HG03045 (cell line): ENCODE results near the gene DAPK2.
"Not testable (repeated sequence)": the region's sequence is repeated elsewhere in the genome, so short reads cannot be mapped to it uniquely, and the experiment has no call there.

Experiments used
- ATAC-seq: cut with Tn5 transposase; IDR thresholded peaks from one replicate; pipeline ENCODE4 v1.9.1; 2021; ENCODE audit warnings: mild to moderate bottlenecking, moderate library complexity; ENCODE audit not compliant: unreplicated experiment

Gene DAPK2

DNA sequence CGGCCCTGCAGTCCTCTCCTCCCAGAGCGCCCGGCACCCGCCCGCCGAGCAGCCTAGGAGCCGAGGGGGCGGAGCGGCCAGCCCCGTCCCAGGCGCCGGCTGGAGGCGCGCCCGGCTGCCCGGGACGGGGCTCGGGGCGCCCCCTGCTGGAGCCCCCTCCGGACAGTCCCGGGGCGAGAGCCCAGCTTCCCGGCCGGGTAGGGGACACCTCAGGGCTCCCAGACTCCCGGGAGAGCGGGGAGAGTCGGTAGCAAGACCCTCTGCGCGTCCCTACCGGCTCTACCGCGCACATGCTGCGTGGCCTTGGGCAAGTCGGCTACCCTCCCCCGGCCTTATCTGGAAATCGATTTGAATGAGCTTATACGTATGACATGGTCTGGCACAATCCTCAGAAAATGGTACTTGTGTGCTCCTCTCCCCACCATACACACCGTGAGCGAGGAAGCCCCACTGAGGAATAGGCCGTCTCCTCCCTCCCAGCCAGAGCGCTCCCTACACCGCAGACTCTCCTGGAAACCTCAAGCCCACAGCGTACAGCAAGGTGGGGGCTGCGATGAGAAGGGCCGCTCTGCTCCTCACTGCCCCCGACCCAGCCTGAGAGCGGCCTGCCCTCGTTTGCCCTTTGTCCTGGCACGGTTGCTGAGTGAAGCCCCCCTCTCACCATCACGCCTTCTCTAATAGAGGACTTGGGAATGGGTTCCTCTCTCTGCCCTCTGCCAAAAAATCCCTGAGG is at the start of gene DAPK2:
DAPK2 (minus strand) TSS at position 65 of the 733 bp plus-strand sequence. CDS start 6,224 bp downstream, outside the sequence.
- no peak for ATAC-seq

DNA sequence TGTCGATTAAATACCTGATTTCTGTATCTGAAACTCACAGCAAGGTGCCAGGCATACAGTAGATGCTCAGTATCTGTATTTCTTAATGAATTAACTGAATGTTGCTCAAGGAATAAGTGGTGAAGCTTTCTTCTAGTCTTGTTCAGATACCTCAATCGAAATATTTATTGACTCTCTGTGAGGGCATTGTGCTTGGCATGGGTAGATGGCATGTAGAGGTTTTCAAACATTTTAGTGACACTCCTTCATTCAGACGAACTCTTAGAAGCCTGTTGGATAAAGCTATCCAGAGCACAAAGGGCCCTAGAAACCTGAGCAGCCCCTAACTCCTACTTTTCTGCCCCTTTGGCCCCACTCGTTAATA is 49.1 kb upstream of the DAPK2 start:
- no peak for ATAC-seq

DNA sequence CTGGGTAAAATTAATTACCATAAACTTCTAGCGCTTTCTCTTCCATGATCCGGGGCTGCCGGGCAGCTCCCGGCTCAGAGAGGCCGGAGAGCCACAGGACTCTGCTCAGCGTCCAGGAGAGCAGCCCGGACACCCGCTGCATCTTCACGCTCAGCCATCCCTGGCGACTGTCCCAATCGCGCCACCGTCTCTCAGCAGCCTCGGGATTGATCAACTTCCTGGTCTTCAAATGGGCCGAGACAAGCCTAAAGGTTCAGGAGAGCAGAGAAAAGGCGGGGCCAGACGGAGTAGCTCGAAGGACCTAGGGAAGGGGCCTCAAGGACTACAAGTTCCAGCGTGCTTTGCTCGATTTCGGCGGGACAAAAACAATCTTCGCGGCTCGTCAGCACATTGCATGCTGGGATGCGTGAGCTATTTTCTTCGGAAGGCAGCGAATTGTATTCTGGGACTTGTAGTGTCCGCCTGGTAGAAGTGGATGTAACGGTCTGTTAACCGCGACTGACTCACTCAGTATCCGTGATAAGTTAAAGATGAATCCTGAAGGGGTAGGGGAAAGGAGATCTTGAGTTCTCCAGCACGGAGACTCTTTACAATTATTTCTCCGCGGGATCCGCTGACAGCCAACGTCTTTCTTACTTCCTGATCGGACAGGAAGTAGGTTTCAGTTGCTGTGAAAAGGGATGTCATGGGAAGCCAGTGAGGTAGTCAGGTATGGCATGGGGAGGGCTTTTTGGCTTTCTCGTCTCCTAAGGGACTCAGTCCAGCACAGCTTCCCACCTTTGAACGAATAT is 47.5 kb upstream of the DAPK2 start, which contains the start of gene CIAO2A:
CIAO2A (minus strand) TSS at position 212 of the 791 bp plus-strand sequence; CDS start at position 142, 70 bp downstream.
- peak; percentile 72 for ATAC-seq

DNA sequence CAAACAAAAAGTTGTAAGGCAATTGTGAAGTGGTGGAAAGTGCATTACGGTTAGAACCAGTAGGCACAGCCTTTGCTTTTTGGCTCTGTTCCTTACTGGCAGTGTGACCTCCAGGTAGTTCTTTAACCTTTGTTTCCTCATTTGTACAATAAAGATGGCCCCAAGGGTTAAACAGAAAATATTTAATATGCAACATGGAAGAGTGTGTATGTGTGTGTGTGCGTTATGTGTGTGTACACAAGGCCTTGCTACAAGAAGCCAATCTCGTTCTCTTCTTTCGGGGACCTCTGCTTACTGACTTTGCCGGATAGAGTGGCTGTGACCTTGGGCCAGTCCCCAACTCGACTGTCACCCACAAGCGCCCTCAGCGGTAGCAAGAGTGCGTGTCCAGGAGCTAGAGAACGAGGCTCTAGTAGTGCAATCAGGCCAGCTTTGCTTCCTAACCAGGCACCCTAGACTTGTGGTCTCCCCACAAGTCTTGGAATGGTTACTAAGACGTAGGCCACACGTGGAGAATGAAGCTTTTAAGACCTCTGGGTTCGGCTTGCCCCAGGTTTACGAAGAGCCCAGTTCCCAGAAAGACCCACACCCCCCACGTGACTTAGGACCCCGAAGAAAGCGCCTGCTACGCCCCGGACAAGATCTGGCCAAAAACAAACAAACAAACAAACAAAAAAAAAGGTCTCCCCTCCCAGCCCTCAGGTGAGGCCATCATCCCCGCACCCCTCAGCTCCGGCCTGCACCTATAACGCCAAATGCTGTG is 46.8 kb upstream of the DAPK2 start:
- ATAC-seq: peak; percentile 28

DNA sequence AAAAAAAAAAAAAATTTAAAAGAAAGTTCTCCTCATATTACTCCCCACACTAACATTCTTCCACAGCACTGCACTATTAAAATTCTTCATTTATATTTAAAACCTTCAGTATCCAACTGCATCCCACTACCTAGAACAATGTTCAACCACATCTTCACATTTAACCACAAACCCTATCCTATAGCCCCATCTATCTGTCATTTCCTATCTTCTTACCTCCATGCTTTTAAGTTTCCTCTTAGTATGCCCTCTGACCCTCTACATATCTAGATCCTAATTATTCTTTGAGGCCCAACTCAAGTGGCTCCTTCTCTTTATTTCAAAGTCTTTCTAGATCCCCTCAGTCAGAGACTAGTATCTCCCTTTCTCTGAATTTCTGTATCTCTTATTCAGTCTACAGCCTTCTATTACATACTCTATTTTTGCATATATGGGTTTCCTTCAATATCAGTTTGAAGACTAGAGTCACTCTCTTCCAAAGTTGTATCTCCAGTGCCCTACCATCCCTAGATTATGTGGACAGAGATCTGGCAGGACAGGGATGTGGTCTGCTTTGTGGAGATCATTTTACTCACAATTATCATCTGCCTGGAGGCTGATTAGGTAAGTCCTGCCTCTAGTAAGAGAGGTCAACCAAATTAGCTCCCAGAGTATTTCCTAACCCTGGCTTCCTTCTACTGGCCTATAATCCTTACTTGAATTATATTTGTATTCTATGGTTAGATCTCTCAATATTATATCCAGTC is 46.0 kb upstream of the DAPK2 start:
- ATAC-seq: no peak

DNA sequence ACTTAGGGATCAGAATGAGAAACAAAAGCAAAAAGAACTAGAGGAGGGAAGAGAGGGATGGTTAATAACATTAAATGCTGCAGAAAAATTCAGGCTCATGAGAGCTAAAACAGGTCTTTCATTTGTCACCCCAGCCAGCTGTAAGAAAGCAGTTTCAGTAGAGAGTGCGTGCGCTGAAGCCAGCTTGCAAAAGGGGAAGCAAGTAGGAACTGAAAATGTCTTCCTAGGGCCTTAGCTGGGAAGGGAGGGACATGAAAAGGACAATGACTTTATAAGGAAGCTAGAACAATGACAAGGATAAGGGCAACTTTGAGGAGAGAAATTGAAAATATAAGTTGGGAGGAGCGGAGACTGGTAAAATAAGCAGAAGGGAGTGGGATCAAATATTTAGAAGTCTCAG is 44.2 kb upstream of the DAPK2 start:
- ATAC-seq: no peak

DNA sequence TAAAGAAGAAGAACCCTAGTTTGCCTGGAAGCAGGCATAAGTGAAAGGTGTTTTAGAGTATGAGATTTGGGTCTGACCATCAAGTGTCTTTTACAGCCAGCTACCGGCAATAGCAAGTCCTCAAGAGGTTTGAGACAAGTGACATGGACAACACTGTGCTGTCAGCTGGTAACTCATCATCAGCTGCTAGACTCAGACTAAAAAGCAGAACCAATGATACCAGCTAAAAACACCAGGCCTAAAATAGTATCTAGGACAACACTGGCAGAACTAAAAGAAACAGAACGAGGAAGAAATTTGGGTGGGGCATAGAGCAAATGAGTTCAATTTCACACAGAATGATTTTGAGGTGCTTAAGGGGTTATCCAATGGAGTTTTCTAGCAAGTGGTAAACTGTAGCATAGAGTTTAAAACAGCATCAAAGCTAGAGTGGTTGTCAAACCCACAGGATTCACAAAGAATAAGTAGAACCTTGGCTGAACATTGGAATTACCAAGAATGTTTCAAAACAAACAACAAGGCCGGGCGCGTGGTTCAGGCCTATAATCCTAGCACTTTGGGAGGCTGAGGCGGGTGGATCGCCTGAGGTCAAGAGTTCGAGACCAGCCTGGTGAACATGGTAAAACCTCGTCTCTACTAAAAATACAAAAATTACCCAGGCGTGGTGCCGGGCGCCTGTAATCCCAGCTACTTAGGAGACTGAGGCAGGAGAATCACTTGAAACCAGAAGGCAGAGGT is 43.4 kb upstream of the DAPK2 start:
- no peak for ATAC-seq

DNA sequence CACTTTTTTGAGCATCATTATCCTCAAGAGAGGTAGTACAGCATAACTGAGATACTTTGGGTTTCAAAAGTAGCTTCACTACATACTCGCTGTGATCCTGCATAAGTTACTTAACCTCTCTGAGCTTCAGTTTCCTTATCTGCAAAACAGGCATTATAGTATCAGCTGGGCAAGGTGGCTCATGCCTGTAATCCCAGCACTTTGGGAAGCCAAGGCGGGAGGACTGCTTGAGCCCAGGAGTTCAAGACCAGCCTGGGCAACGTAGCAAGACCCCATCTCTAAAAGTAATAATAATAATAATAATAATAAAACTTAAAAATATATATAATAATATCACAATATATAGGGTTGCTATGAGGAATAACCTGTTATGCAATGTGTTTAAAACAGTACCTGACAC is 36.5 kb upstream of the DAPK2 start:
- no peak for ATAC-seq

DNA sequence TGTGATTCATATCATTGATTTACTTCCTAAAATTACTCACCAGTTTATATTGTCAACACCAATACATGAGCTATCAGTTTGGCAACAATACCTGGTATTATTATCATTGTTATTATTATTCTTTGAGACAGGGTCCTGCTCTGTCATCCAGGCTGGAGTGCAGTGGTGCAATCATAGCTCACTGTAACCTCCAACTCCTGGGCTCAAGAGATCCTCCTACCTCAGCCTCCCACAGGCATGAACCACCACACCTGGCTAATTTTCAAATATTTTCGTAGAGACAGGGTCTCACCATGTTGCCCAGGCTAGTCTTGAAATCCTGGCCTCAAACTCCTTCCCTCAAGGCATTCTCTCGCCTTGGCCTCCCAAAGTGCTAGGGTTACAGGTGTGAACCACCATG is 27.2 kb upstream of the DAPK2 start:
- ATAC-seq: not testable (repeated sequence)

DNA sequence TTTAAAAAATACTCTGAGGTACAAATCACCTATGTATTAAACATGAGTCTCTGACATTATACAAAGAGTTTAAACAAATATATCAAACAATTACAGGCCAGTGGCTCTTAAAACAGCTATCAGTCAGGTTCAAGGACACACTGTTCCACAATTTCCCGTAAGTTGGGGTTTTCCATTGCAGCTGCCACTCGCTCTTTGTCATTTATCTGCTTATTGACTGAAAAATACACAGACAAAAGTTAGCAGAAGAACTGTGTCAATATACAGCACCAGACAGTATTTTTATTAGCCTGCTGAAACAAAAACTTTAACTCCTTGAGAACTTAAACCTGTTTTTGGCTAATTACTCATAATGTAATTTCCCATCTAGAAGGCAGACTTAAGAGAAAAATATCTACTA is 26.5 kb upstream of the DAPK2 start:
- no peak for ATAC-seq

DNA sequence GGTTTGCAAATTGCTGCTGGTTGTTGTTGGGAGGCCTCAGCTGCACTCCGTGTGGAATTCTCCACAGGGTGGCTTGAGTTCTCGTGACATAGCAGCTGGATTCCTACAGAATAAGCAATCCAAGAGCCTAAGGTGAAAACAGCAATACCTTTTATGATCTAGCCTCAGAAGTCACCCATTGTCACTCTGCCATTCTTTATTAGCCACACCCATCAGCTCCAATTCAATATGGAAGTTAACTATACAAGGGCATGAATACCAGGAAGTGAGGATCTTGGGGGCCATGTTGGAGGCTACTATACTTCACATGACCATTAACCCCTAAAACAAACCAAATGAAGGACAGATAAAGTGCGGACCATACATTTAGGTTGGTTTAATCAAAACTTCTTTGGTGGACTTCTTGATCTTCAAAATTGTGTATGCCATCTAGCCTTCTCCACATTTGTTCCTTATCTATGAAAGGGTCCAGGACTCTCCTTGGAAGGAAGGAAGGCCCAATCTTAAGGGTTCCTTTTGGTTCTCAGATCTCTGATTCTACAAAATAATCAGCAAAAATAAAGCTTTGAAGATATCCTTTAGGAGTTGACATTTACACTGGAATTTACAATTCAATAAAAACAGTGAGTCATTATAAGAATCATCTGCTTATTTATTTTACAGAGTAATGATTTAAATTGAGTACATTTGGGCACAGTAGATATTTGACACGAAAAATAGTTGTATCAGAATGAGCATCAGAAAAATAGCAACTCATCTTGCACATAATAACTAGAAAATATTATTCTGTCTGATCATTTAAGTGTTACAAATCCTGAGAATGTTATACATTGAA is 25.9 kb upstream of the DAPK2 start:
- no peak for ATAC-seq

DNA sequence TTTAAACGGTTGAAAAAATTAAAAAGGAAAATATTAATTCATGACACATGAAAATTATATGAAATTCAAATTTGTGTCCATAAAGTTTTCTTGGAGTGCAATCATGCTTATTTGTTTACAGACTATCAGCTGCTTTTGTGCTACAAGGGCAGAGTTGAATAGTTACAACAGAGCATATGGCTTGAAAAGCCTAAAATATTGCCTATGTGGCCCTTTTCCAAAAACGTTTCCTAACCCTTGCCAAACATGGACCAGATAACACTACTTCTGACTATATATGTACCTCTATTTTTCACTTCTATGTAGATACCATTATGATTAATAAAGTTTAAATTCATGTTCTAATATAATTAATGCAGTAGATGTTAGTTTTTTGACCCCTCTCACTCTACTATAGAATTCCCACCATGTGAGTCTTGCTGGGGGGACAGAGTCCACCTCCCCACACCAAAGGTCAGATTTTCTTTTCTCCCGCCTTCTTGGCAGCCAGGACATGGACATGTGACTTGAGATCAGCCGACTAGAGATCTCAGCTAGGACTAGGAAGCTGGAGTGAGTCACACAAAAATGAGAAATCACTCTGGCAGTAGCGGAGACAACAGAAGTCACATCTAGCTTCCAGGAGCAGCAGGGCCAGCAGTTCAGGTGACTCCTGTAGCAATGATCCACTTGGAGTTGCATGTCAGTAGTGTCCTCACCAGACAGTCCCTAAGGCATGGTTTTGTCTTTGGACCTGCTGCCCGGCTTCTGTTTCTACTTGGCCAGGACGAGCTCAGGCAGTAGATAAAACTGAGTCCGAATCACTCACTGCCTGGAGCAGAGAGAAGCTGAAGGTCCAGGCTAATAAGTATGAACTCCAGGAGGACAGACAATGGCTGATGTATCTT is 24.9 kb upstream of the DAPK2 start:
- no peak for ATAC-seq

DNA sequence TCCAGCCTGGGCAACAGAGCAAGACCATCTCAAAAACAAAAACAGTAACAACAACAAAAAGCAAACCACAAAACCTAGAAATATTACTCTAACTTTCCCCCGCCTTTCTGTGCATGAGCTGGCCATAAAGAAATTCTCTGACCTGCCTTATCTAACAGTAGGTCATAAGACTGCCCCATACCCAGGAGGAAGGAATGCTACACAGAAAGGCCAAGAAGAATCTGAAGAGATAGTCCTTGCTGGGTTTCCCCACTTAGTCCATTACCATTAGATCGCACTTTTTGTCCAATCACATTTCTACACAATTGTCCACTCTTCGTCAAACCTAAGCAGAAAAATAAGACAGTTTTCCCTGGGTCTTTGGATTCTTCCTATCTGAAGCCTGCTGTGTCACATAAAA is 23.8 kb upstream of the DAPK2 start:
- no peak for ATAC-seq

DNA sequence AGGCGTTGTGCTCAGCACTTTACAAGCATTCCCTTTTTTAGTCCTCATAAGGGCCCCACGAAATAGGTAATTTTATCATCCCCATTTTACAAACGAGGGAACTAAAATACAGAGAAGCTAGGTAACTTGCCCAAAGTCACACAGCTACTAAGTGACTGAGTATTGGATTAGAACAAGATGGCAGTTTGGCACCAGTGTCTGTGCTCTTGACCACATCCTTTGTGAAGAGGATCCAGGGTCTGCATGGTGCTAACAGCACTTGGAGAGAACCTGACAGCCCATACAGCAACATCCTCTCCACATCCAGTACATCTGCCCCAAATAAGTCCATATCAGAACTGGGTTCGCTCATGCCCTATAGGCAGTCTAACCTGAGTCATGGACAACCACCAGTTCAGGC is 21.8 kb upstream of the DAPK2 start:
- no peak for ATAC-seq

DNA sequence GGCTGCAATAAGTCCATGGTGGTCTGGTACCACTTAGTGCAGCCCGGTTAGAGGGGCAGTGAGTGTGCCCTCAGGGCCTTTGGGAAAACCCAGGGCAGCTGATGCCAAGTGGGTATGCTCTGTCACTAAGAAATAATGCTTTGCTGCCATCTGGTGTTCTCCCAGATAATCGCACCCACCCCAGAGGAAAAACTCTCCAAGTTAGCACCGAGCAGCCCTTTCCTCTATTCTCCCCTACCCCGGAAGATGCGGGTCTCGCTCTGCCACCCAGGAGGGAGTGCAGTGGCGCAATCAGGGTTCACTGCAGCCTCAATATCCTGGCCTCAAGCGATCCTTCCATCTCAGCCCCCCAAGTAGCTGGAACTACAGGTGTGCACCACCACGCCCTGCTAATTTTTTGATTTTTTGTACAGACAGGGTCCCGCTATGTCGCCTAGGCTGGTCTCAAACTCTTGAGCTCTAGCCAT is 21.3 kb upstream of the DAPK2 start:
- no peak for ATAC-seq

DNA sequence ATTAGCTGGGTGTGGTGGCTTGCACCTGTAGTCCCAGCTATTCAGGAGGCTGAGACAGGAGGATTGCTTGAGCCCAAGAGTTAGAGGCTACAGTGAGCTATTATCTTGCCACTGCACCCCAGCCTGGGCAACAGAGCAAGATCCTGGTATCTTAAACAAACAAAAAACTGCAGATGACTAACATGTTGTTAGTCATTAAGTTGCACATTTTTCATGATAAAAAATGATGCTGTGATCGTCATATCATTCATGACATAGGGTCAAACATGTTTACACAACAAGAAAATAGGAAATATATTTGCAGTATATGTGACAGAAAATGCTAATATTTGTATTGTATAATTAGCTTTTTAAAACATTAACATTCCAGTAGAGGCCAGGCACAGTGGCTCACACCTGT is 20.2 kb upstream of the DAPK2 start:
- no peak for ATAC-seq

DNA sequence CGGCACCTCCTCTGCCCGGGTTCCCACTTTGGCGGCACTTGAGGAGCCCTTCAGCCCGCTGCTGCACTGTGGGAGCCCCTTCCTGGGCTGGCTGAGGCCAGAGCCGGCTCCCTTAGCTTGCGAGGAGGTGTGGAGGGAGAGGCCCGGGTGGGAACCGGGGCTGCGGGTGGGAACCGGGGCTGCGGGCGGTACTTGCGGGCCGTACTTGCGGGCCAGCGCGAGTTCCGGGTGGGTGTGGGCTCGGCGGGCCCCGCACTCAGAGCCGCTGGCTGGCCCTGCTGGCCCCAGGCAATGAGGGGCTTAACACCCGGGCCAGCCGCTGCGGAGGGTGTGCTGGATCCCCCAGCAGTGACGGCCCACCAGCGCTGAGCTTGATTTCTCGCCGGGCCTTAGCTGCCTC is 14.4 kb upstream of the DAPK2 start:
- no peak for ATAC-seq

DNA sequence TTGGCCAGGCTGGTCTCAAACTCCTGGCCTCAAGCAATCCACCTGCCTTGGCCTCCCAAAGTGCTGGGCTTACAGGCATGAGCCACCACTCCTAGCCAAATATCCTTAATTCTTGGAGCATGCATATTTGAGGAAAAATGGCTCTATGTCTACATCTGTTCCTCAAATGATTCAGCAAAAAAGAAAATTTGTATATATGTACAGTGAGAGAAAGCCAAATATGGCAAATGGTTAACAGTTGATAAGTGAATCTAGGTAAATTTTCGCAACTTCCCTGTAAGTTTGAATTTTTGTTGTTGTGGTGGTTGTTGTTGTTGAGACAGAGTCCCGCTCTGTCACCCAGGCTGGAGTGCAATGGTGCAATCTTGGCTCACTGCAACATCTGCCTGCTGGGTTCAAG is 12.8 kb upstream of the DAPK2 start:
- ATAC-seq: not testable (repeated sequence)
